Measurements from ENCODE around the gene SRRM3.

DNA sequence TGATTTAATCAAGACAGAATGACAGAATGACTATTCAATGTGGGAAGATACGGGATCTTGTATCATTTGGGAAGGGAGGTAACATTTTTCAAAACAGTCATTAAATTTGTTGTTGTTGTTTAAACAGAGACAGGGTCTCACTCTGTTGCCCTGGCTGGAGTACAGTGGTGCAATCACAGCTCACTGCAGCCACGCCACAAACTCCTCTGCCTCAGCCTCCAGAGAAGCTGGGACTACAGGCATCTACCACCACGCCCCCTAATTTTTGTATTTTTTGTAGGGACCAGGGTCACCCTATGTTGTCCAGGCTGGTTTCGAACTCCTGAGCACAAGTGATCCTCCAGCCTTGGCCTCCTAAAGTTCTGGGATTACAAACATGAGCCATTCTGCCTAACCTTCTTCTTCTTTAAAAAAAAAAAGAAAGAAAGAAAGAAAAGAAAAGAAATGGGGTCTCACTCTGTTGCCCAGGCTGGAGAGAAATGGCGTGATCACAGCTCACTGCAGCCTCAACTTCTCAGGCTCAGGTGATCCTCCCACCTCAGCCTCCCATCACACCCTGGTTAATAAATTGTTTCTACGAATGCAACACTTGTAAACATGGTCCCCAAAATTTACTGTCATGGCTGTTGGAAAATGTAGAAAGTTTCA, 132.7 kb downstream of the SRRM3 start:
- no peak for TF ChIP-seq POLR2A (IDR thresholded peaks at IDR 0.05)
- TF ChIP-seq, protein P1, sequence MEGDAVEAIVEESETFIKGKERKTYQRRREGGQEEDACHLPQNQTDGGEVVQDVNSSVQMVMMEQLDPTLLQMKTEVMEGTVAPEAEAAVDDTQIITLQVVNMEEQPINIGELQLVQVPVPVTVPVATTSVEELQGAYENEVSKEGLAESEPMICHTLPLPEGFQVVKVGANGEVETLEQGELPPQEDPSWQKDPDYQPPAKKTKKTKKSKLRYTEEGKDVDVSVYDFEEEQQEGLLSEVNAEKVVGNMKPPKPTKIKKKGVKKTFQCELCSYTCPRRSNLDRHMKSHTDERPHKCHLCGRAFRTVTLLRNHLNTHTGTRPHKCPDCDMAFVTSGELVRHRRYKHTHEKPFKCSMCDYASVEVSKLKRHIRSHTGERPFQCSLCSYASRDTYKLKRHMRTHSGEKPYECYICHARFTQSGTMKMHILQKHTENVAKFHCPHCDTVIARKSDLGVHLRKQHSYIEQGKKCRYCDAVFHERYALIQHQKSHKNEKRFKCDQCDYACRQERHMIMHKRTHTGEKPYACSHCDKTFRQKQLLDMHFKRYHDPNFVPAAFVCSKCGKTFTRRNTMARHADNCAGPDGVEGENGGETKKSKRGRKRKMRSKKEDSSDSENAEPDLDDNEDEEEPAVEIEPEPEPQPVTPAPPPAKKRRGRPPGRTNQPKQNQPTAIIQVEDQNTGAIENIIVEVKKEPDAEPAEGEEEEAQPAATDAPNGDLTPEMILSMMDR (IDR thresholded peaks at IDR 0.05): no peak

Data from heart left ventricle (tissue), 13 donors.